ENCODE data around the gene SPRED1.

The SPRED1 gene

GRCh38 chr15:38294126-38294525 lies 41.5 kb downstream of the SPRED1 start:
- TF ChIP-seq ZFX (IDR thresholded peaks at IDR 0.05) (no peak), CTCF (conservative IDR thresholded peaks at IDR 0.05) (no peak)
- H3K27ac ChIP-seq, result no peak overlapping the region

GRCh38 chr15:38297623-38298388 lies 45.2 kb downstream of the SPRED1 start:
- H3K27ac ChIP-seq, result no peak overlapping the region
- no peak for TF ChIP-seq CTCF (conservative IDR thresholded peaks at IDR 0.05)
- no peak for TF ChIP-seq ZFX (IDR thresholded peaks at IDR 0.05)

- TF ChIP-seq CTCF (conservative IDR thresholded peaks at IDR 0.05), result no peak
- no peak for TF ChIP-seq ZFX (IDR thresholded peaks at IDR 0.05)
- H3K27ac ChIP-seq, result no peak overlapping the region
Observed at GRCh38 chr15:38299216-38299615, 46.6 kb downstream of the SPRED1 start.

GRCh38 chr15:38300395-38300794 lies 47.8 kb downstream of the SPRED1 start:
- TF ChIP-seq CTCF (conservative IDR thresholded peaks at IDR 0.05) (no peak), ZFX (IDR thresholded peaks at IDR 0.05) (no peak)
- no peak overlapping the region for H3K27ac ChIP-seq

GRCh38 chr15:38304481-38304880 lies 51.8 kb downstream of the SPRED1 start:
- TF ChIP-seq CTCF (conservative IDR thresholded peaks at IDR 0.05), result no peak
- TF ChIP-seq ZFX (IDR thresholded peaks at IDR 0.05), result no peak
- no peak overlapping the region for H3K27ac ChIP-seq

- TF ChIP-seq CTCF (conservative IDR thresholded peaks at IDR 0.05) (no peak), ZFX (IDR thresholded peaks at IDR 0.05) (no peak)
Observed at GRCh38 chr15:38307251-38307650, 54.6 kb downstream of the SPRED1 start.

GRCh38 chr15:38307861-38308641 lies 55.4 kb downstream of the SPRED1 start:
- H3K27ac ChIP-seq, result no peak overlapping the region
- TF ChIP-seq ZFX (IDR thresholded peaks at IDR 0.05), result no peak
- no peak for TF ChIP-seq CTCF (conservative IDR thresholded peaks at IDR 0.05)

More at GRCh38 chr15:38307251-38307650, 54.6 kb downstream of the SPRED1 start:
- no peak overlapping the region for H3K27ac ChIP-seq

Data from C4-2B (cell line).